ENCODE data around the gene ABCB11.

Gene ABCB11

GRCh38 chr2:168897449-168897848, 133.7 kb downstream of the ABCB11 start:
- TF ChIP-seq REST (IDR thresholded peaks at IDR 0.05; ENCODE audit: insufficient read depth in 1 of 2, low read depth in 2 of 2, low read length in 2 of 2) (no peak), POLR2AphosphoS5 (IDR thresholded peaks at IDR 0.05; ENCODE audit: low read depth, low read length) (no peak), SIN3A (IDR thresholded peaks at IDR 0.05; ENCODE audit: borderline replicate concordance, insufficient read depth, low read length) (no peak), FOXP2 (optimal IDR thresholded peaks at IDR 0.05; ENCODE audit: borderline replicate concordance, extremely low read depth, extremely low read length, insufficient read depth) (no peak), TAF1 (IDR thresholded peaks at IDR 0.05; ENCODE audit: borderline replicate concordance, insufficient read depth, low read length) (no peak)

GRCh38 chr2:168896783-168897182, 134.3 kb downstream of the ABCB11 start:
- TF ChIP-seq REST (IDR thresholded peaks at IDR 0.05; ENCODE audit: insufficient read depth in 1 of 2, low read depth in 2 of 2, low read length in 2 of 2) (no peak), TAF1 (IDR thresholded peaks at IDR 0.05; ENCODE audit: borderline replicate concordance, insufficient read depth, low read length) (no peak), POLR2AphosphoS5 (IDR thresholded peaks at IDR 0.05; ENCODE audit: low read depth, low read length) (no peak), FOXP2 (optimal IDR thresholded peaks at IDR 0.05; ENCODE audit: borderline replicate concordance, extremely low read depth, extremely low read length, insufficient read depth) (no peak), SIN3A (IDR thresholded peaks at IDR 0.05; ENCODE audit: borderline replicate concordance, insufficient read depth, low read length) (no peak)

- TF ChIP-seq POLR2AphosphoS5 (IDR thresholded peaks at IDR 0.05; ENCODE audit: low read depth, low read length) (no peak), SIN3A (IDR thresholded peaks at IDR 0.05; ENCODE audit: borderline replicate concordance, insufficient read depth, low read length) (no peak), TAF1 (IDR thresholded peaks at IDR 0.05; ENCODE audit: borderline replicate concordance, insufficient read depth, low read length) (no peak), REST (IDR thresholded peaks at IDR 0.05; ENCODE audit: insufficient read depth in 1 of 2, low read depth in 2 of 2, low read length in 2 of 2) (no peak), FOXP2 (optimal IDR thresholded peaks at IDR 0.05; ENCODE audit: borderline replicate concordance, extremely low read depth, extremely low read length, insufficient read depth) (no peak)
Observed at GRCh38 chr2:168895771-168896170, 135.4 kb downstream of the ABCB11 start.

- TF ChIP-seq TAF1 (IDR thresholded peaks at IDR 0.05; ENCODE audit: borderline replicate concordance, insufficient read depth, low read length) = no peak
- TF ChIP-seq REST (IDR thresholded peaks at IDR 0.05; ENCODE audit: insufficient read depth in 1 of 2, low read depth in 2 of 2, low read length in 2 of 2) = no peak
- TF ChIP-seq POLR2AphosphoS5 (IDR thresholded peaks at IDR 0.05; ENCODE audit: low read depth, low read length) = no peak
- no peak for TF ChIP-seq FOXP2 (optimal IDR thresholded peaks at IDR 0.05; ENCODE audit: borderline replicate concordance, extremely low read depth, extremely low read length, insufficient read depth)
- no peak for TF ChIP-seq SIN3A (IDR thresholded peaks at IDR 0.05; ENCODE audit: borderline replicate concordance, insufficient read depth, low read length)
Observed at GRCh38 chr2:168894720-168895119, 136.4 kb downstream of the ABCB11 start.

- TF ChIP-seq FOXP2 (optimal IDR thresholded peaks at IDR 0.05; ENCODE audit: borderline replicate concordance, extremely low read depth, extremely low read length, insufficient read depth) (no peak), TAF1 (IDR thresholded peaks at IDR 0.05; ENCODE audit: borderline replicate concordance, insufficient read depth, low read length) (no peak), SIN3A (IDR thresholded peaks at IDR 0.05; ENCODE audit: borderline replicate concordance, insufficient read depth, low read length) (no peak), POLR2AphosphoS5 (IDR thresholded peaks at IDR 0.05; ENCODE audit: low read depth, low read length) (no peak), REST (IDR thresholded peaks at IDR 0.05; ENCODE audit: insufficient read depth in 1 of 2, low read depth in 2 of 2, low read length in 2 of 2) (no peak)
Observed at GRCh38 chr2:168894101-168894500, 137.0 kb downstream of the ABCB11 start.
